ENCODE data around the gene SLC25A38. TPM values are rescaled to one million over a fixed set of nuclear protein-coding genes. Genes with fewer than 3 reads are reported as not detected.

Gene SLC25A38
- total RNA-seq, 1 experiment from 2014 or later: 37.7 TPM

DNA sequence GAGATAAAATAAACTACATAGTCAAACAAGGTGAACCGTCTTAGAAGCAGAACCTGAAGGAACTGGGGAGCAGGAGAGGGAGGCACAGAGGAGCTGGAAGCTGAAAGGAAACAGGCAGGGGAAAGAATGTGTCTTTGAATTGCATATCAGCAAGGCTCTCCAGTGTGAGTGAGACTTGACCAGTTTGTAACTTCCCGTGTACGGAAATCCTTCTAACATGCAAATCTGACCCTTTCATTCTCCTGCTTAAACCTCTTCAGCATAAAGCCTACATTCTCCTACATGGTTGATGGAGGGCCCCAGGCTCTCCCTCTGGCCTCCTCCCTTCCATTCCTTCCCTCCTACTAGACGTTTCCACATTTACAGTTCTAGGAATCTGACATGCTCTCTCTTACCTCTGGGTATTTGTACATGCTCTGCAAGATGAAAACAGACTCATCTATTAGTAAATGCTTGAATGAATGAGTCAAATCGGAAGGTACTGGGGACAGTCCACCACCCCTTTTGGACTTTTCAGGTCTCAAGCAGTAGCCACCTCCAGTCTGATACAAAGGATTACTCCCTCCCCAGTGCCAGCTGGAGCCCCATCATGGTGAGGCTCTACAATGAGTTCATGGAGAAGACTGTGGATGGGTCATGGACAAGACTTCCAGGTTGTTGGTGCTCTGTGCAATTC, 6.1 kb upstream of the SLC25A38 start:
- peaks cover 11% of the 10 kb centered on the region; the same call in 1 of the 2 replicates for H3K4me1 ChIP-seq
- no peaks in the 10 kb centered on the region for H3K27me3 Mint-ChIP-seq (ENCODE audit: insufficient read depth, unreplicated experiment)
- no peaks in the 10 kb centered on the region for H3K4me1 Mint-ChIP-seq (ENCODE audit: low read depth, unreplicated experiment)
- TF ChIP-seq, protein P1, sequence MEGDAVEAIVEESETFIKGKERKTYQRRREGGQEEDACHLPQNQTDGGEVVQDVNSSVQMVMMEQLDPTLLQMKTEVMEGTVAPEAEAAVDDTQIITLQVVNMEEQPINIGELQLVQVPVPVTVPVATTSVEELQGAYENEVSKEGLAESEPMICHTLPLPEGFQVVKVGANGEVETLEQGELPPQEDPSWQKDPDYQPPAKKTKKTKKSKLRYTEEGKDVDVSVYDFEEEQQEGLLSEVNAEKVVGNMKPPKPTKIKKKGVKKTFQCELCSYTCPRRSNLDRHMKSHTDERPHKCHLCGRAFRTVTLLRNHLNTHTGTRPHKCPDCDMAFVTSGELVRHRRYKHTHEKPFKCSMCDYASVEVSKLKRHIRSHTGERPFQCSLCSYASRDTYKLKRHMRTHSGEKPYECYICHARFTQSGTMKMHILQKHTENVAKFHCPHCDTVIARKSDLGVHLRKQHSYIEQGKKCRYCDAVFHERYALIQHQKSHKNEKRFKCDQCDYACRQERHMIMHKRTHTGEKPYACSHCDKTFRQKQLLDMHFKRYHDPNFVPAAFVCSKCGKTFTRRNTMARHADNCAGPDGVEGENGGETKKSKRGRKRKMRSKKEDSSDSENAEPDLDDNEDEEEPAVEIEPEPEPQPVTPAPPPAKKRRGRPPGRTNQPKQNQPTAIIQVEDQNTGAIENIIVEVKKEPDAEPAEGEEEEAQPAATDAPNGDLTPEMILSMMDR (IDR thresholded peaks at IDR 0.05; ENCODE audit: insufficient read depth in 1 of 2, low read depth in 1 of 2, low read length in 1 of 2, severe bottlenecking in 1 of 2, unreplicated experiment in 1 of 2): no peak
- no TSS peak for BruUV-seq (replicated peaks)
- no peaks in the 10 kb centered on the region for H3K27me3 ChIP-seq (replicated peaks; ENCODE audit: control insufficient read depth, insufficient read depth, low read length)
- DNase-seq: no peak
- intact Hi-C loops (cut with micrococcal nuclease; ENCODE audit: unreplicated experiment): no loop called here
- no peaks in the 10 kb centered on the region for H3K36me3 ChIP-seq (ENCODE audit: control insufficient read depth, insufficient read depth, low read length)
- no peak overlapping the region for H3K27ac Mint-ChIP-seq (ENCODE audit: unreplicated experiment)
- H3K9me3 Mint-ChIP-seq (ENCODE audit: unreplicated experiment): no peaks in the 10 kb centered on the region
- POLR2A ChIA-PET: no interaction called here
- CTCF ChIA-PET: no interaction called here
- no peaks in the 10 kb centered on the region for H3K9me3 ChIP-seq
- H3K4me3 Mint-ChIP-seq (ENCODE audit: unreplicated experiment): no peak overlapping the region
- no peak overlapping the region for H3K4me3 ChIP-seq (ENCODE audit: low read depth, low read length)
- H3K36me3 Mint-ChIP-seq (ENCODE audit: insufficient read depth, unreplicated experiment): no peaks in the 10 kb centered on the region

DNA sequence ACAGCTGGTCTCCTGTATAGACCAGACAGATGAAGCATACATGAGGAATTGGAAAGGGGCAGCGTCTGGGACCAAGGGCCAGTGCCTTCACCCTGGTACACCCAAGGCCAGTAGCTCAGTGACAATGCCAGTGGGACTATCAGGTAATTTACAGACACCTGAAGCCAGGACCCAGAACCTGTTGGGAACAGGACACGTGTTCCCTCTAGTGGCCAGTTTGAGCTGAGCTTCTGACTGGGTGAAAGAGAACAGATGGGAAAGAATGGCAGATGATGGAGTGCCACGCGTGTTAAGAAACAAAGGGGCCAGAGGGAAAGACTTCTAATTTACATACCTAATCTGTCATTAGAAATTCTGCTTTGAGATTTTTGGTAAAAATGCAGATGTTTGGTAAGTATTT, 5.1 kb upstream of the SLC25A38 start:
- Mint-ChIP-seq H3K27me3 (ENCODE audit: insufficient read depth, unreplicated experiment) (no peaks in the 10 kb centered on the region), H3K9me3 (ENCODE audit: unreplicated experiment) (no peaks in the 10 kb centered on the region), H3K36me3 (ENCODE audit: insufficient read depth, unreplicated experiment) (peaks cover 1% of the 10 kb centered on the region), H3K27ac (ENCODE audit: unreplicated experiment) (no peak overlapping the region), H3K4me1 (ENCODE audit: low read depth, unreplicated experiment) (no peaks in the 10 kb centered on the region), H3K4me3 (ENCODE audit: unreplicated experiment) (no peak overlapping the region)
- Histone ChIP-seq H3K27me3 (replicated peaks; ENCODE audit: control insufficient read depth, insufficient read depth, low read length) (no peaks in the 10 kb centered on the region), H3K4me1 (peaks cover 15% of the 10 kb centered on the region), H3K4me3 (ENCODE audit: low read depth, low read length) (no peak overlapping the region), H3K36me3 (ENCODE audit: control insufficient read depth, insufficient read depth, low read length) (no peaks in the 10 kb centered on the region), H3K9me3 (no peaks in the 10 kb centered on the region)
- intact Hi-C loops (cut with micrococcal nuclease; ENCODE audit: unreplicated experiment): loop anchor here (1.0 kb wide), 2 partner anchors 90 to 188 kb away; no protein-coding TSS in a partner anchor
- DNase-seq: peak; percentile 67 to 68
- TF ChIP-seq, protein P1 (IDR thresholded peaks at IDR 0.05; ENCODE audit: insufficient read depth in 1 of 2, low read depth in 1 of 2, low read length in 1 of 2, severe bottlenecking in 1 of 2, unreplicated experiment in 1 of 2): peak; percentile 63 to 87
- ChIA-PET CTCF (interaction anchor here (0.6 to 2.5 kb wide), 10 partner anchors 17 to 252 kb away, joined by 3 to 29 read pairs (median 4); no protein-coding TSS in a partner anchor), POLR2A (no interaction called here)
- no TSS peak for BruUV-seq (replicated peaks)

DNA sequence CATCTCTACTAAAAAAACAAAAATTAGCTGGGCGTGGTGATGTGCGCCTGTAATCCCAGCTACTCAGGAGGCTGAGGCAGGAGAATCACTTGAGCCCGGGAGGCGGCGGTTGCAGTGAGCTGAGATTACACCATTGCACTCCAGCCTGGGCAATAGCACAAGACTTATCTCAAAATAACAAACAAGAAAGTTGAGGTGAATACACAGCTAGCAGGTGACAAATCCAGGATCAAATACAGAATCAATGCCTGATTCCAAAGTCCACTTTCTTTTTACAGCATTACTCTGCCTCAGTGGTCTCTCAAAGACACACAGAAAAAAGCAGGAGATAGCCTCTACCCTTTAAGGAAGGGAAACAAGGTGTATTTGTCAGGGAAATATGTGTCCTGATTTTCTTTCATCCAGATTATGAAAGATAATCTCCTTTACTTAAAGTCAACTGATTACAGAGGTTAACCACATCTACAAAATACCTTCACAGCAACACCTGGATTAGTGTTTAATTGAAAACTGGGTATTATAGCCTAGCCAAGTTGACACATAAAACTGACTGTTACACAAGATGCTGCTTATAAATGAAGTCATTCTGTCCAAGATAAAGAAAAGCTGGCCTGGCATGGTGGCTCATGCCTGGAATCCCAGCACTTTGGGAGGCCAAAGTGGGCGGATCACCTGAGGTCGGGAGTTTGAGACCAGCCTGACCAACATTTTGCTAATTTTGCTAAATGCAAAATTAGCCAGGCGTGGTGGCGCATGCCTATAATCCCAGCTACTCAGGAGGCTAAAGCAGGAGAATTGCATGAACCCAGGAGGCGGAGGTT, 4.0 kb upstream of the SLC25A38 start:
- CTCF ChIA-PET: interaction anchor here (2.5 kb wide), 1 partner anchor 91 kb away, joined by 29 read pairs; no protein-coding TSS in a partner anchor
- H3K27ac Mint-ChIP-seq (ENCODE audit: unreplicated experiment): no peak overlapping the region

More for the DNA sequence above, 4.0 kb upstream of the SLC25A38 start:
- Histone ChIP-seq H3K4me3 (ENCODE audit: low read depth, low read length) (no peak overlapping the region), H3K27me3 (replicated peaks; ENCODE audit: control insufficient read depth, insufficient read depth, low read length) (no peaks in the 10 kb centered on the region), H3K36me3 (ENCODE audit: control insufficient read depth, insufficient read depth, low read length) (no peaks in the 10 kb centered on the region), H3K9me3 (no peaks in the 10 kb centered on the region), H3K4me1 (peaks cover 15% of the 10 kb centered on the region)
- peak in 1 of 2 experiments; percentile 27 for DNase-seq
- Mint-ChIP-seq H3K36me3 (ENCODE audit: insufficient read depth, unreplicated experiment) (peaks cover 12% of the 10 kb centered on the region), H3K4me3 (ENCODE audit: unreplicated experiment) (no peak overlapping the region), H3K27me3 (ENCODE audit: insufficient read depth, unreplicated experiment) (no peaks in the 10 kb centered on the region), H3K9me3 (ENCODE audit: unreplicated experiment) (no peaks in the 10 kb centered on the region), H3K4me1 (ENCODE audit: low read depth, unreplicated experiment) (no peaks in the 10 kb centered on the region)
- TF ChIP-seq, protein P1 (IDR thresholded peaks at IDR 0.05; ENCODE audit: insufficient read depth in 1 of 2, low read depth in 1 of 2, low read length in 1 of 2, severe bottlenecking in 1 of 2, unreplicated experiment in 1 of 2): no peak
- POLR2A ChIA-PET: no interaction called here
- no TSS peak for BruUV-seq (replicated peaks)
- intact Hi-C loops (cut with micrococcal nuclease; ENCODE audit: unreplicated experiment): loop anchor here (1.0 kb wide), 2 partner anchors 91 to 189 kb away; no protein-coding TSS in a partner anchor
